ENCODE measurements around the gene ARF1. TPM values are rescaled to one million over a fixed set of nuclear protein-coding genes. Genes with fewer than 3 reads are reported as not detected.

ARF1 gene
- 368 TPM for total RNA-seq
- long read RNA-seq, transcript ARF1-208 (5 exons, 930 nt): minor isoform, 5 of 953 reads
- long read RNA-seq, transcript ARF1-210 (5 exons, 597 nt): minor isoform, 6 of 953 reads
- long read RNA-seq, transcript ARF1-201 (5 exons, 1,888 nt): major isoform, 815 of 953 reads
- long read RNA-seq, transcript ARF1-213 (5 exons, 1,972 nt): minor isoform, 18 of 953 reads
- long read RNA-seq, partial matches to known transcripts: 73 of 953 reads
- long read RNA-seq, other reads (novel, unspliced or antisense): 30 of 953 reads

DNA sequence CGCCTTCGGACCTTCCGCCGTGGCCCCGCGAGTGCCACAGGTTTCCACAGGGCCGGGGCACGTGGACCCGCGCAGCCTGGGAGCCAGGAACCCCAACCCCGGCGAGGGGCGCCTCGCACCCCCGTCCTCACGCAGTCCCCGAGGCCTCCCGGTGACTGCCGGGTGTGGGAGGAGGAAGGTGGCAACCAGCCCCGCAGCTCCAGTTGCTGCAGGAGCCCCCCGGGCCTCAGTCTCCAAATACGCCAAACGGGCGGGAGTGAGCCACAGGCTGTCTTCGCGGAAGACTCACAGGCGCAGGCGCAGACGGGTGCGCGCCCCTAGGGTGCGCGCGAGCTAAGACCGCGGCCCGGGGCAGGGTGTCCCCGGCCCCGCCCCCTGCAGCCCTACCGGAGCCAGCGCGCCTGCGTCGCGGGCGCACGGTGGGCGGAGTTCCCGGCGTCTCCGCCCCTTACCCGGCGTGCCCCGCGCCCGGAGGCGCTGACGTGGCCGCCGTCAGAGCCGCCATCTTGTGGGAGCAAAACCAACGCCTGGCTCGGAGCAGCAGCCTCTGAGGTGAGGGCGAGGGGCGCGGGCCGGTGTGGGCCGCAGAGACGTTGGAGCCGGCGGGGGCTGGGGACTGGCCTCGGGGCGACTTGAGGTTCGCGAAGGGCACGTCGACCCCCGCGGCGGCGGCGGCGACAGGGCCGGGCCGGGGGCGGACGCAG, at the start of gene ARF1:
TSS of gene ARF1 (plus strand) at position 495 of the 704 bp plus-strand sequence. CDS start 14,407 bp downstream, outside the sequence.
- H3K27me3 ChIP-seq (ENCODE audit: low read depth): no peaks in the 10 kb centered on the region
- intact Hi-C loops (cut with DNase I): no loop called here
- TF ChIP-seq, protein P1, sequence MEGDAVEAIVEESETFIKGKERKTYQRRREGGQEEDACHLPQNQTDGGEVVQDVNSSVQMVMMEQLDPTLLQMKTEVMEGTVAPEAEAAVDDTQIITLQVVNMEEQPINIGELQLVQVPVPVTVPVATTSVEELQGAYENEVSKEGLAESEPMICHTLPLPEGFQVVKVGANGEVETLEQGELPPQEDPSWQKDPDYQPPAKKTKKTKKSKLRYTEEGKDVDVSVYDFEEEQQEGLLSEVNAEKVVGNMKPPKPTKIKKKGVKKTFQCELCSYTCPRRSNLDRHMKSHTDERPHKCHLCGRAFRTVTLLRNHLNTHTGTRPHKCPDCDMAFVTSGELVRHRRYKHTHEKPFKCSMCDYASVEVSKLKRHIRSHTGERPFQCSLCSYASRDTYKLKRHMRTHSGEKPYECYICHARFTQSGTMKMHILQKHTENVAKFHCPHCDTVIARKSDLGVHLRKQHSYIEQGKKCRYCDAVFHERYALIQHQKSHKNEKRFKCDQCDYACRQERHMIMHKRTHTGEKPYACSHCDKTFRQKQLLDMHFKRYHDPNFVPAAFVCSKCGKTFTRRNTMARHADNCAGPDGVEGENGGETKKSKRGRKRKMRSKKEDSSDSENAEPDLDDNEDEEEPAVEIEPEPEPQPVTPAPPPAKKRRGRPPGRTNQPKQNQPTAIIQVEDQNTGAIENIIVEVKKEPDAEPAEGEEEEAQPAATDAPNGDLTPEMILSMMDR (IDR thresholded peaks at IDR 0.05): peak; percentile 33
- peak within 1 kb of the TSS; percentile 98 for H3K27ac ChIP-seq
- no peaks in the 10 kb centered on the region for H3K36me3 ChIP-seq
- no peaks in the 10 kb centered on the region for H3K9me3 ChIP-seq
- ATAC-seq: peak; percentile 93 to 97
- peak; percentile 95 for DNase-seq
- H3K4me3 ChIP-seq: peak within 1 kb of the TSS; percentile 85
- peaks cover 47% of the 10 kb centered on the region for H3K4me1 ChIP-seq

DNA sequence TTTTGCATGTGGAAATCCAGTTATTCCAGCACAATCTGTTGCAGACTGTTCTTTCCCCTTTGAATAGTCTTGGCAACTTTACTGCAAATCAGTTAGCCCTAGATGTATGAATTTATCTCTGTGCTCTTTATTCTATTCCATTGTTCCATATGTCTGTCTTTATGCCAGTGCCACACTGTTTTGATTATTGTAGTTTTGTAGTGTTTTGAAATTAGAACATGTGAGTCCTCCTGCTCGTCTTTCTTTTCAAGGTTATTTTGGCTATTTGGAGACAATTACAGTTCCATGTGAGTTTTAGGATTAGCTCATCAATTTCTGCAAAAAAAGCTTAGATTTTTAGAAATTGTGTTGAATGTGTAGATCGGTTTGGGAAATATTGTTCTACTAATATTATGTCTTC, 49.1 kb upstream of the ARF1 start:
- peaks cover 6% of the 10 kb centered on the region for H3K4me1 ChIP-seq
- H3K27me3 ChIP-seq (ENCODE audit: low read depth): peaks cover 29% of the 10 kb centered on the region
- no peak for DNase-seq
- TF ChIP-seq, protein P1 (IDR thresholded peaks at IDR 0.05): no peak
- no peak overlapping the region for H3K27ac ChIP-seq
- intact Hi-C loops (cut with DNase I): no loop called here
- H3K36me3 ChIP-seq: no peaks in the 10 kb centered on the region
- no peak overlapping the region for H3K4me3 ChIP-seq
- no peaks in the 10 kb centered on the region for H3K9me3 ChIP-seq
- no peak for ATAC-seq

DNA sequence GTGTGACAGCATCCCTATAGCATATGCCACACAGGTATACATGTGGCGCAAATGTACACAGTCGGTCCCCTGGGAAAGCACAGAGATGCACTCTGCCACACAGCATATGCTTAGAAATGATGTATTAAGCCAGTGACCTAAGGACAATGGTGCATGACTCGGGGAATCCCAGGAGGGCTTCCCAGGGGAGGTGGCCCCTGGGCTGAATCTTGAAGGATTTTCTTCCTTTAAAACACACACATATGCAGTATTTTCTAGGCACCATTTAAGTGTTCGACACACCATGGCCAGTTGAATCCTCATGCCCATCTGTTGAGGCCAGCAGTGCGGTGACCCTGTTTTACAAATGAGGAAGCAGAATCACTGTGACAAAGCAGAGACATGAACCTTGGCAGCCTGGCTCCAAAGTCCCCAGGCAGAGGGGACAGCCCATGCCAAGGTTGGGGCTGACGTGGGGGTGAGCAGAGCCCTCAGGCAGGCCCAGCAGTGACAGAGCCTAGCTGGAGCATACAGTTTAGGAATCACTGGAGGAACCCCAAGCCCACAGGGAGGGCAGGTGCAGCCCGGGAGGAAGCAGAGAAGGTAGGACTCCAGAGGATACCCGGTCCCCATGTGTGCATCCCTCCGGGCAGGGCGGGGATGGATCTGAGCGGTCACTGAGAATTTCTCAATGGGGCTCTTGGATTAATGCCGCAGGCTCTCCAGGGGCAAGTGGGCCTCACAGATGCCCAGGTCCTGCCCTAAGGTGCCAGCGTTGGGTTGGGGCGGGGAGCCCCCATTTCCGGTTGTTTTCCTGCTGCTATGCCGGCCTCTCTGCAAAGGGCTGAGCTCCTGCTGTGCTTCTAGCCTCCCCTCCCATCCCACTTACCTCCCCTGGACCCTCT, 47.3 kb upstream of the ARF1 start:
- no peaks in the 10 kb centered on the region for H3K36me3 ChIP-seq
- no peak overlapping the region for H3K4me3 ChIP-seq
- no peaks in the 10 kb centered on the region for H3K9me3 ChIP-seq
- peaks cover 41% of the 10 kb centered on the region for H3K27me3 ChIP-seq (ENCODE audit: low read depth)
- no peak for DNase-seq
- TF ChIP-seq, protein P1 (IDR thresholded peaks at IDR 0.05): no peak
- intact Hi-C loops (cut with DNase I): no loop called here
- ATAC-seq: no peak
- H3K4me1 ChIP-seq: peaks cover 6% of the 10 kb centered on the region
- H3K27ac ChIP-seq: no peak overlapping the region

DNA sequence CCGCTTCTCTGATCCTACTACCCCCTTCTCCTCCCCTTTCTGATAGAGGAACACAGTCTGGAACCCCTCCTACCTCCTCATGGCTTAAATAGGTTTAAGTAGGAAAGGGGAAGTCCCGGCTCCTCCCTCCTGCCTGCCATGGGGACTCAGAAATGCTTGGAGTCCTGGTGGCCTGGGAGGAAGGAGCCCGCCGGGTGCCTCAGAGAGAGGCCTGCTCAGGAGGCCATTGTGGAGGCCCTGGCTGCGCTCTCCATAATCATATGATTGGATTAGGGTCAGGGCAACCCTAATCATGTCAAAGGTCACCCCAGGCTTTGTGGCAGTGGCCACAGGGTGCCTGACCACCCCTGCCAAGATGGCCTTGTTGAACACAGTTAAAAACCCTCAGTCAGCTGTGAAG, 46.7 kb upstream of the ARF1 start:
- no peak for ATAC-seq
- Histone ChIP-seq H3K27ac (no peak overlapping the region), H3K36me3 (no peaks in the 10 kb centered on the region), H3K4me3 (no peak overlapping the region), H3K4me1 (peaks cover 6% of the 10 kb centered on the region), H3K27me3 (ENCODE audit: low read depth) (peaks cover 41% of the 10 kb centered on the region), H3K9me3 (no peaks in the 10 kb centered on the region)
- intact Hi-C loops (cut with DNase I): no loop called here
- no peak for DNase-seq
- TF ChIP-seq, protein P1 (IDR thresholded peaks at IDR 0.05): no peak

DNA sequence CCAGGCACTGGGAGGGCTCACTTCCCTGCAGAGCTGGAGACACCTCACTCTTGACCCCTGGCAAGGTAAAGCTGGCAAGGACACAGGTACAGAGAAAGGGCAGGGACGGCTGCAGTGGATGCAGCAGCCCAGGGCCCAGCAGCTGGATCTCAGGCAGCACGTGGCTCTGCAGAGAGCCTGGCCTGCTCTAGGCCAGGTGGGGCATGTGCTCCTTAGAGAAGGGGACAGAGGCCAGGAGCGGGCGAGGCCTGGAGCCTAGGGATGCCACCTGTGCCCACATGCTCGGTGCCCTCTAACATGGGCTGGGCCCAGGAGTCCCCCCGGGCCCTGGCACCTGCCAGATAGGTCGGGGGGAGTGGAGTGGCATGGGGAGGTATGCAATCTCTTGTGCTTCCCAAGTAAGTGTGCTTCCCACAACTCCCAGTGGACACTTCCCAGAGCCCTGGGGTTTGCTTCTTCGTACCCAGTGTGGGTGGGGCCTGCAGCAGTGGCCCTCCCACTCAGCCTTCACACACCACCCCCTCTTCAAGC, 45.7 kb upstream of the ARF1 start:
- DNase-seq: no peak
- Histone ChIP-seq H3K4me3 (no peak overlapping the region), H3K27me3 (ENCODE audit: low read depth) (peaks cover 41% of the 10 kb centered on the region), H3K27ac (peak overlapping the region; percentile 36), H3K9me3 (no peaks in the 10 kb centered on the region), H3K4me1 (peaks cover 6% of the 10 kb centered on the region), H3K36me3 (no peaks in the 10 kb centered on the region)
- intact Hi-C loops (cut with DNase I): no loop called here
- ATAC-seq: peak; percentile 64 to 66
- TF ChIP-seq, protein P1 (IDR thresholded peaks at IDR 0.05): no peak
